Mucosa of rectum (tissue), 2 donors: ENCODE measurements around the gene PPFIA4.

Experiments used
- H3K27ac ChIP-seq, 2 donors: one replicate each; pipeline ENCODE4 v1.7.0; 2013; ENCODE audit warnings: inconsistent platforms in 2 of 2, low read depth in 2 of 2, low read length in 2 of 2
- H3K27me3 ChIP-seq, 2 donors: one replicate each; pipeline ENCODE4 v1.7.0; 2013; ENCODE audit warnings: low read length in 2 of 2; ENCODE audit not compliant: control insufficient read depth in 2 of 2, insufficient read depth in 2 of 2
- H3K36me3 ChIP-seq, 2 donors: one replicate each; pipeline ENCODE4 v1.7.0; 2013; ENCODE audit warnings: low read length in 2 of 2; ENCODE audit not compliant: control insufficient read depth in 2 of 2, insufficient read depth in 2 of 2
- H3K4me1 ChIP-seq, 2 donors: one replicate each; pipeline ENCODE4 v1.7.0; 2013; ENCODE audit warnings: low read length in 2 of 2, mild to moderate bottlenecking in 1 of 2; ENCODE audit not compliant: control insufficient read depth in 2 of 2, insufficient read depth in 2 of 2
- H3K4me3 ChIP-seq, 2 donors: one replicate each; pipeline ENCODE4 v1.7.0; 2013; ENCODE audit warnings: low read length in 2 of 2
- H3K9ac ChIP-seq, 2 donors: one replicate each; pipeline ENCODE4 v1.7.0; 2013; ENCODE audit warnings: low read length in 2 of 2, low read depth in 1 of 2, mild to moderate bottlenecking in 1 of 2
- H3K9me3 ChIP-seq, 2 donors: one replicate each; pipeline ENCODE4 v1.7.0; 2013; ENCODE audit warnings: low read length in 2 of 2; ENCODE audit not compliant: control insufficient read depth in 2 of 2
- donor health status: healthy.
- donor health status: Normal muscosa, but diverticular disease.

Gene PPFIA4

GRCh38 chr1:203049077-203049476, 22.8 kb downstream of the PPFIA4 start:
- H3K4me1 ChIP-seq: no peaks in the 10 kb centered on the region
- no peak overlapping the region for H3K27ac ChIP-seq
- no peaks in the 10 kb centered on the region for H3K9me3 ChIP-seq
- H3K27me3 ChIP-seq: peaks cover 2 to 5% of the 10 kb centered on the region in 2 donors
- H3K36me3 ChIP-seq: no peaks in the 10 kb centered on the region
- no peak overlapping the region for H3K9ac ChIP-seq
- H3K4me3 ChIP-seq: no peak overlapping the region

- Histone ChIP-seq H3K4me1 (no peaks in the 10 kb centered on the region), H3K9ac (no peak overlapping the region), H3K27me3 (peaks cover 2 to 6% of the 10 kb centered on the region in 2 donors)
Observed at GRCh38 chr1:203049576-203050180, 23.4 kb downstream of the PPFIA4 start.

GRCh38 chr1:203050826-203051225, 24.5 kb downstream of the PPFIA4 start:
- no peaks in the 10 kb centered on the region for H3K4me1 ChIP-seq
- H3K27me3 ChIP-seq: peaks cover 0 to 6% of the 10 kb centered on the region in 2 donors
- no peak overlapping the region for H3K4me3 ChIP-seq
- no peak overlapping the region for H3K27ac ChIP-seq
- H3K36me3 ChIP-seq: no peaks in the 10 kb centered on the region
- no peaks in the 10 kb centered on the region for H3K9me3 ChIP-seq
- no peak overlapping the region for H3K9ac ChIP-seq

More at GRCh38 chr1:203049576-203050180, 23.4 kb downstream of the PPFIA4 start:
- no peak overlapping the region for H3K27ac ChIP-seq
- H3K36me3 ChIP-seq: no peaks in the 10 kb centered on the region
- no peaks in the 10 kb centered on the region for H3K9me3 ChIP-seq
- H3K4me3 ChIP-seq: no peak overlapping the region

- Histone ChIP-seq H3K4me1 (no peaks in the 10 kb centered on the region), H3K9ac (no peak overlapping the region), H3K27ac (no peak overlapping the region), H3K9me3 (no peaks in the 10 kb centered on the region), H3K36me3 (no peaks in the 10 kb centered on the region), H3K27me3 (peaks cover 0 to 4% of the 10 kb centered on the region in 2 donors), H3K4me3 (no peak overlapping the region)
Observed at GRCh38 chr1:203051841-203052324, 25.6 kb downstream of the PPFIA4 start.

- H3K4me1 ChIP-seq: no peaks in the 10 kb centered on the region
- H3K4me3 ChIP-seq: no peak overlapping the region
- H3K9ac ChIP-seq: no peak overlapping the region
- no peak overlapping the region for H3K27ac ChIP-seq
- H3K9me3 ChIP-seq: no peaks in the 10 kb centered on the region
- H3K27me3 ChIP-seq: peaks cover 0 to 4% of the 10 kb centered on the region in 2 donors
- no peaks in the 10 kb centered on the region for H3K36me3 ChIP-seq
Observed at GRCh38 chr1:203052601-203053000, 26.3 kb downstream of the PPFIA4 start.

- H3K27me3 ChIP-seq: peaks cover 0 to 4% of the 10 kb centered on the region in 2 donors
- no peak overlapping the region for H3K4me3 ChIP-seq
- no peak overlapping the region for H3K27ac ChIP-seq
- no peaks in the 10 kb centered on the region for H3K4me1 ChIP-seq
- no peaks in the 10 kb centered on the region for H3K9me3 ChIP-seq
- H3K36me3 ChIP-seq: no peaks in the 10 kb centered on the region
- H3K9ac ChIP-seq: no peak overlapping the region
Observed at GRCh38 chr1:203054184-203054583, 27.9 kb downstream of the PPFIA4 start.

- Histone ChIP-seq H3K9me3 (no peaks in the 10 kb centered on the region), H3K27me3 (peaks cover 0 to 8% of the 10 kb centered on the region in 2 donors), H3K36me3 (no peaks in the 10 kb centered on the region), H3K4me3 (no peak overlapping the region), H3K27ac (no peak overlapping the region), H3K4me1 (no peaks in the 10 kb centered on the region), H3K9ac (no peak overlapping the region)
Observed at GRCh38 chr1:203054642-203055041, 28.4 kb downstream of the PPFIA4 start.

- Histone ChIP-seq H3K4me1 (no peaks in the 10 kb centered on the region), H3K27me3 (peaks cover 0 to 8% of the 10 kb centered on the region in 2 donors), H3K9me3 (no peaks in the 10 kb centered on the region), H3K4me3 (no peak overlapping the region), H3K27ac (no peak overlapping the region), H3K36me3 (no peaks in the 10 kb centered on the region), H3K9ac (no peak overlapping the region)
Observed at GRCh38 chr1:203055161-203055799, 29.0 kb downstream of the PPFIA4 start.

- no peak overlapping the region for H3K27ac ChIP-seq
- H3K4me3 ChIP-seq: no peak overlapping the region
- no peaks in the 10 kb centered on the region for H3K4me1 ChIP-seq
- no peaks in the 10 kb centered on the region for H3K36me3 ChIP-seq
- H3K9me3 ChIP-seq: no peaks in the 10 kb centered on the region
- H3K27me3 ChIP-seq: peaks cover 0 to 8% of the 10 kb centered on the region in 2 donors
- no peak overlapping the region for H3K9ac ChIP-seq
Observed at GRCh38 chr1:203056012-203056411, 29.7 kb downstream of the PPFIA4 start.

- Histone ChIP-seq H3K9me3 (no peaks in the 10 kb centered on the region), H3K9ac (no peak overlapping the region)
Observed at GRCh38 chr1:203056516-203056915, 30.2 kb downstream of the PPFIA4 start.

More at GRCh38 chr1:203056516-203056915, 30.2 kb downstream of the PPFIA4 start:
- no peak overlapping the region for H3K27ac ChIP-seq
- peaks cover 0 to 8% of the 10 kb centered on the region in 2 donors for H3K27me3 ChIP-seq
- H3K4me1 ChIP-seq: no peaks in the 10 kb centered on the region
- H3K4me3 ChIP-seq: no peak overlapping the region
- H3K36me3 ChIP-seq: no peaks in the 10 kb centered on the region
